ENCODE measurements around the gene KIF26B.

DNA sequence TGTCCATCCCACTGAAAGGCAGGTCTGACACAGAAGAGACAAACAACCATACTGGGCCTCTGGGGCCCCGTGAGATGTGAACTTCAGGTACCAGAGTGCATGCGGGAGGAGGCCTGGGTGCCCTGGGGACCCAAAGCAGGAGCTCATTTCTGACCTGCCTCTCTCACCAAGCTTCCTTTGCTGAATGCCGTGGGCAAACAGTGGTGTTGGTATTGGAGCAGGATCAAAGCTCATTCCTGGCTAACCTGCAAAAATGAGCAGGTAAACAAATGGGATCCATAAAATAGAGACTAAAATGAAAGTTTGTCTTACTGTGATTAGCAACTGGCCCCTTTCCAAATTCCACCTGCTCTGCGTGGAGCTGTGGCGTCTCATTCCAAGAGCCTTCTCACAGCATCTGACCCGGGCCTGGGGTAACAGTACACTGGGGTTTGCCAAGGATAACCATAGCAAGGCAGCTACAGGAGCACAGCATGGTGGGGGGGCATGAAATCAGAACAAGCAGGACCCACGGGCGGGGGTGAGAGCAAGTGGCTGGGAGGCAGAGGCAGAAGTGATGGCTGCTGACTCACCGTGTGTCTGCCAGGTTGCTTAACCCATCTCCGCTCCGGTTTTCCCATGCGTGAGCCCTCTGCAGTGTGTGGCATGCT, 103.6 kb downstream of the KIF26B start:
- TF ChIP-seq, protein P1, sequence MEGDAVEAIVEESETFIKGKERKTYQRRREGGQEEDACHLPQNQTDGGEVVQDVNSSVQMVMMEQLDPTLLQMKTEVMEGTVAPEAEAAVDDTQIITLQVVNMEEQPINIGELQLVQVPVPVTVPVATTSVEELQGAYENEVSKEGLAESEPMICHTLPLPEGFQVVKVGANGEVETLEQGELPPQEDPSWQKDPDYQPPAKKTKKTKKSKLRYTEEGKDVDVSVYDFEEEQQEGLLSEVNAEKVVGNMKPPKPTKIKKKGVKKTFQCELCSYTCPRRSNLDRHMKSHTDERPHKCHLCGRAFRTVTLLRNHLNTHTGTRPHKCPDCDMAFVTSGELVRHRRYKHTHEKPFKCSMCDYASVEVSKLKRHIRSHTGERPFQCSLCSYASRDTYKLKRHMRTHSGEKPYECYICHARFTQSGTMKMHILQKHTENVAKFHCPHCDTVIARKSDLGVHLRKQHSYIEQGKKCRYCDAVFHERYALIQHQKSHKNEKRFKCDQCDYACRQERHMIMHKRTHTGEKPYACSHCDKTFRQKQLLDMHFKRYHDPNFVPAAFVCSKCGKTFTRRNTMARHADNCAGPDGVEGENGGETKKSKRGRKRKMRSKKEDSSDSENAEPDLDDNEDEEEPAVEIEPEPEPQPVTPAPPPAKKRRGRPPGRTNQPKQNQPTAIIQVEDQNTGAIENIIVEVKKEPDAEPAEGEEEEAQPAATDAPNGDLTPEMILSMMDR (IDR thresholded peaks at IDR 0.05): no peak
- TF ChIP-seq POLR2A (IDR thresholded peaks at IDR 0.05) (no peak), POLR2AphosphoS5 (IDR thresholded peaks at IDR 0.05; ENCODE audit: insufficient read depth in 1 of 2, low read depth in 1 of 2) (no peak)
